Measurements from ENCODE around the gene TTC28. TPM values are rescaled to one million over a fixed set of nuclear protein-coding genes. Genes with fewer than 3 reads are reported as not detected.

Gene TTC28
- total RNA-seq, 1 experiment from 2014 or later, result 0.12 TPM

DNA sequence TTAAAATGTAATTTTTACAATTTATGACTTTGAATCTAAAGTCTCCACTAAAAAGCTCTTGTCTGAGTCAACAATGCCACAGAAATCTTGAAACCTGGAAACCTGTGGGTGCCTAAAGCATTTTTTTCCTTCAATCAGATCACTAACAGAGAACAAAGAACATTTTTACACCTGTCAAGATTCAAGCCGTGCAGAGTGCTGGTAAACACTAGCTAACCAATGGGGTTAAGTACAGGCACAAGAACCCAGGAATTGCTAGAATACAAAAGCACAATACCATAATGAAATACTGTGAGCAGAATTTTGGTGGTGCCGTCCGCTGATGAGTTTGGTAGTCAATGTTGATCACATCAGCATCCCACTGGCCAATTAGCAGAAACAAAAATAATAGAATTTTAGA is 380.3 kb downstream of the TTC28 start:
- BruUV-seq (replicated peaks), result no TSS peak
- Histone ChIP-seq H3K9ac (ENCODE audit: low read length) (no peak overlapping the region), H3K27me3 (ENCODE audit: insufficient read depth, low read length) (peaks cover 55% of the 10 kb centered on the region), H3K36me3 (ENCODE audit: control insufficient read depth in 1 of 2, insufficient read depth in 2 of 2, low read length in 2 of 2) (no peaks in the 10 kb centered on the region), H3K27ac (ENCODE audit: low read depth, low read length) (no peak overlapping the region), H3K79me2 (ENCODE audit: insufficient read depth, low read length) (no peaks in the 10 kb centered on the region), H3K9me2 (ENCODE audit: insufficient read depth) (no peaks in the 10 kb centered on the region), H2AFZ (ENCODE audit: low read depth, low read length, poor library complexity, severe bottlenecking) (no peak overlapping the region), H4K20me1 (ENCODE audit: insufficient read depth) (no peaks in the 10 kb centered on the region), H3K4me3 (replicated peaks in 1 of 2; ENCODE audit: low read depth in 1 of 2, low read length in 2 of 2) (no peak overlapping the region), H3K4me2 (ENCODE audit: low read length) (no peak overlapping the region), H3K4me1 (ENCODE audit: control insufficient read depth in 1 of 2, insufficient read depth in 2 of 2, low read length in 2 of 2) (no peaks in the 10 kb centered on the region), H3K9me3 (ENCODE audit: control insufficient read depth in 1 of 2, insufficient read depth in 1 of 2, low read depth in 1 of 2, low read length in 2 of 2) (no peaks in the 10 kb centered on the region)
- DNase-seq (ENCODE audit: low read depth, low spot score), result no peak
- RAD21 ChIA-PET (ENCODE audit: low non-redundant PET in 1 of 2, low total read pairs in 2 of 2, uncharacterized antibody in 2 of 2, unreplicated experiment in 2 of 2), result no interaction called here
- CTCF ChIA-PET, result no interaction called here
- intact Hi-C loops (cut with micrococcal nuclease), result no loop called here
- TF ChIP-seq ELF1 (IDR thresholded peaks at IDR 0.05; ENCODE audit: borderline replicate concordance, low read depth), result no peak
- no peak for TF ChIP-seq YY1 (IDR thresholded peaks at IDR 0.05; ENCODE audit: extremely low read depth, insufficient replicate concordance, low read depth, low read length)
- no peak for TF ChIP-seq SP1 (IDR thresholded peaks at IDR 0.05; ENCODE audit: low read depth)
- no peak for TF ChIP-seq ZNF274 (IDR thresholded peaks at IDR 0.05; ENCODE audit: low read depth, low read length)
- TF ChIP-seq POLR2AphosphoS5 (IDR thresholded peaks at IDR 0.05; ENCODE audit: low read depth, low read length), result no peak
- TF ChIP-seq ZFX (IDR thresholded peaks at IDR 0.05), result no peak
- TF ChIP-seq TCF7L2 (IDR thresholded peaks at IDR 0.05; ENCODE audit: borderline replicate concordance, extremely low read depth, insufficient read depth, insufficient read length), result no peak
- TF ChIP-seq EGR1 (IDR thresholded peaks at IDR 0.05; ENCODE audit: low read depth), result no peak
- TF ChIP-seq CBX3 (IDR thresholded peaks at IDR 0.05; ENCODE audit: low read depth), result no peak
- ATAC-seq, result no peak
- POLR2A ChIA-PET, result no interaction called here

DNA sequence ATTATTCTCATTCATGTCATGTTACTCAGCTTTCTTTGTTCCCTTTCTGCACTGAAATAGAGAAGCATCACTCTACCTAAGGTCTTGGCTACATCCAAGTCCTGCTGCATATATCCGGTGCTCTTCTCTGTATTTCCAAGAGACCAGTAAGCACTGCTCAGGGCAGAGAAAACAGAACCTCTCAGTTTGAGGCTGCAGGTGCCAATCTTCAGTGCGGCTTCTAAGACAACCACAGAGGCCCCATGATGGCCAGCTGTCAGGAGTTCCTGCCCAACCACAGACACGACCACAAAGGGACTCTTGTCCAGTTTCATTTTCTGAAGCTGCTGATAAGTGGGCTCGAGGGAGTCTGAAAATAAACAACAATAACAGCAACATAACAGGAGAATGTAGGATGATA is 382.1 kb downstream of the TTC28 start:
- BruUV-seq (replicated peaks), result no TSS peak
- ChIA-PET RAD21 (ENCODE audit: low non-redundant PET in 1 of 2, low total read pairs in 2 of 2, uncharacterized antibody in 2 of 2, unreplicated experiment in 2 of 2) (no interaction called here), CTCF (no interaction called here), POLR2A (no interaction called here)
- Histone ChIP-seq H2AFZ (ENCODE audit: low read depth, low read length, poor library complexity, severe bottlenecking) (no peak overlapping the region), H3K4me3 (replicated peaks in 1 of 2; ENCODE audit: low read depth in 1 of 2, low read length in 2 of 2) (no peak overlapping the region), H3K79me2 (ENCODE audit: insufficient read depth, low read length) (no peaks in the 10 kb centered on the region), H3K9me2 (ENCODE audit: insufficient read depth) (no peaks in the 10 kb centered on the region), H3K27ac (ENCODE audit: low read depth, low read length) (no peak overlapping the region), H3K36me3 (ENCODE audit: control insufficient read depth in 1 of 2, insufficient read depth in 2 of 2, low read length in 2 of 2) (no peaks in the 10 kb centered on the region), H3K4me1 (ENCODE audit: control insufficient read depth in 1 of 2, insufficient read depth in 2 of 2, low read length in 2 of 2) (no peaks in the 10 kb centered on the region), H3K27me3 (ENCODE audit: insufficient read depth, low read length) (peaks cover 66% of the 10 kb centered on the region), H3K4me2 (ENCODE audit: low read length) (no peak overlapping the region), H3K9me3 (ENCODE audit: control insufficient read depth in 1 of 2, insufficient read depth in 1 of 2, low read depth in 1 of 2, low read length in 2 of 2) (no peaks in the 10 kb centered on the region), H4K20me1 (ENCODE audit: insufficient read depth) (no peaks in the 10 kb centered on the region), H3K9ac (ENCODE audit: low read length) (no peak overlapping the region)
- no peak for ATAC-seq
- intact Hi-C loops (cut with micrococcal nuclease), result no loop called here
- no peak for DNase-seq (ENCODE audit: low read depth, low spot score)
- no peak for TF ChIP-seq ZNF274 (IDR thresholded peaks at IDR 0.05; ENCODE audit: low read depth, low read length)
- TF ChIP-seq, protein P1, sequence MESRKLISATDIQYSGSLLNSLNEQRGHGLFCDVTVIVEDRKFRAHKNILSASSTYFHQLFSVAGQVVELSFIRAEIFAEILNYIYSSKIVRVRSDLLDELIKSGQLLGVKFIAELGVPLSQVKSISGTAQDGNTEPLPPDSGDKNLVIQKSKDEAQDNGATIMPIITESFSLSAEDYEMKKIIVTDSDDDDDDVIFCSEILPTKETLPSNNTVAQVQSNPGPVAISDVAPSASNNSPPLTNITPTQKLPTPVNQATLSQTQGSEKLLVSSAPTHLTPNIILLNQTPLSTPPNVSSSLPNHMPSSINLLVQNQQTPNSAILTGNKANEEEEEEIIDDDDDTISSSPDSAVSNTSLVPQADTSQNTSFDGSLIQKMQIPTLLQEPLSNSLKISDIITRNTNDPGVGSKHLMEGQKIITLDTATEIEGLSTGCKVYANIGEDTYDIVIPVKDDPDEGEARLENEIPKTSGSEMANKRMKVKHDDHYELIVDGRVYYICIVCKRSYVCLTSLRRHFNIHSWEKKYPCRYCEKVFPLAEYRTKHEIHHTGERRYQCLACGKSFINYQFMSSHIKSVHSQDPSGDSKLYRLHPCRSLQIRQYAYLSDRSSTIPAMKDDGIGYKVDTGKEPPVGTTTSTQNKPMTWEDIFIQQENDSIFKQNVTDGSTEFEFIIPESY (IDR thresholded peaks at IDR 0.05; ENCODE audit: extremely low read depth, insufficient replicate concordance, low read length), result no peak
- TF ChIP-seq, protein P2, sequence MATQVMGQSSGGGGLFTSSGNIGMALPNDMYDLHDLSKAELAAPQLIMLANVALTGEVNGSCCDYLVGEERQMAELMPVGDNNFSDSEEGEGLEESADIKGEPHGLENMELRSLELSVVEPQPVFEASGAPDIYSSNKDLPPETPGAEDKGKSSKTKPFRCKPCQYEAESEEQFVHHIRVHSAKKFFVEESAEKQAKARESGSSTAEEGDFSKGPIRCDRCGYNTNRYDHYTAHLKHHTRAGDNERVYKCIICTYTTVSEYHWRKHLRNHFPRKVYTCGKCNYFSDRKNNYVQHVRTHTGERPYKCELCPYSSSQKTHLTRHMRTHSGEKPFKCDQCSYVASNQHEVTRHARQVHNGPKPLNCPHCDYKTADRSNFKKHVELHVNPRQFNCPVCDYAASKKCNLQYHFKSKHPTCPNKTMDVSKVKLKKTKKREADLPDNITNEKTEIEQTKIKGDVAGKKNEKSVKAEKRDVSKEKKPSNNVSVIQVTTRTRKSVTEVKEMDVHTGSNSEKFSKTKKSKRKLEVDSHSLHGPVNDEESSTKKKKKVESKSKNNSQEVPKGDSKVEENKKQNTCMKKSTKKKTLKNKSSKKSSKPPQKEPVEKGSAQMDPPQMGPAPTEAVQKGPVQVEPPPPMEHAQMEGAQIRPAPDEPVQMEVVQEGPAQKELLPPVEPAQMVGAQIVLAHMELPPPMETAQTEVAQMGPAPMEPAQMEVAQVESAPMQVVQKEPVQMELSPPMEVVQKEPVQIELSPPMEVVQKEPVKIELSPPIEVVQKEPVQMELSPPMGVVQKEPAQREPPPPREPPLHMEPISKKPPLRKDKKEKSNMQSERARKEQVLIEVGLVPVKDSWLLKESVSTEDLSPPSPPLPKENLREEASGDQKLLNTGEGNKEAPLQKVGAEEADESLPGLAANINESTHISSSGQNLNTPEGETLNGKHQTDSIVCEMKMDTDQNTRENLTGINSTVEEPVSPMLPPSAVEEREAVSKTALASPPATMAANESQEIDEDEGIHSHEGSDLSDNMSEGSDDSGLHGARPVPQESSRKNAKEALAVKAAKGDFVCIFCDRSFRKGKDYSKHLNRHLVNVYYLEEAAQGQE (IDR thresholded peaks at IDR 0.05; ENCODE audit: low read depth), result no peak
- TF ChIP-seq ELF1 (IDR thresholded peaks at IDR 0.05; ENCODE audit: borderline replicate concordance, low read depth), result no peak
- TF ChIP-seq JUND (IDR thresholded peaks at IDR 0.05), result no peak
- no peak for TF ChIP-seq CEBPB (IDR thresholded peaks at IDR 0.05; ENCODE audit: low read depth)
- TF ChIP-seq SP1 (IDR thresholded peaks at IDR 0.05; ENCODE audit: low read depth), result no peak
- no peak for TF ChIP-seq ZFX (IDR thresholded peaks at IDR 0.05)
- no peak for TF ChIP-seq TCF7L2 (IDR thresholded peaks at IDR 0.05; ENCODE audit: borderline replicate concordance, extremely low read depth, insufficient read depth, insufficient read length)
- TF ChIP-seq EGR1 (IDR thresholded peaks at IDR 0.05; ENCODE audit: low read depth), result no peak
